Aorta (tissue), 5 donors: ENCODE measurements around the gene INPP4A. TPM values are rescaled to one million over a fixed set of nuclear protein-coding genes. Genes with fewer than 3 reads are reported as not detected.

Source experiments
- ATAC-seq: fragments of 200-7000 bp; cut with Tn5 transposase; one replicate; pipeline ENCODE4 v1.9.1; 2022; ENCODE audit warnings: moderate library complexity; ENCODE audit not compliant: low FRiP score
- DNase-seq, 2 donors: peaks; one replicate each; pipeline ENCODE4 v3.0.0-alpha.2; 2020
- H3K27ac ChIP-seq, 2 donors: one replicate each; pipeline ENCODE4 v1.5.1; 2013; ENCODE audit warnings: low read length in 2 of 2, mild to moderate bottlenecking in 2 of 2, moderate library complexity in 2 of 2, control low read depth in 1 of 2, inconsistent platforms in 1 of 2, low read depth in 1 of 2
- H3K27me3 ChIP-seq, 2 donors: one replicate each; pipeline ENCODE4 v1.6.1; 2013; ENCODE audit warnings: control low read depth in 1 of 2, low read length in 1 of 2, mild to moderate bottlenecking in 1 of 2, moderate library complexity in 1 of 2; ENCODE audit not compliant: insufficient read depth in 2 of 2, control insufficient read depth in 1 of 2
- H3K36me3 ChIP-seq, 2 donors: one replicate each; pipeline ENCODE4 v1.6.1; 2013; ENCODE audit warnings: control low read depth in 1 of 2, low read length in 1 of 2, mild to moderate bottlenecking in 1 of 2; ENCODE audit not compliant: insufficient read depth in 2 of 2, control insufficient read depth in 1 of 2
- H3K4me1 ChIP-seq, 2 donors: one replicate each; pipeline ENCODE4 v1.6.1; 2013; ENCODE audit warnings: low read length in 2 of 2, control low read depth in 1 of 2, mild to moderate bottlenecking in 1 of 2, moderate library complexity in 1 of 2; ENCODE audit not compliant: insufficient read depth in 2 of 2, control insufficient read depth in 1 of 2
- H3K4me3 ChIP-seq, 2 donors: one replicate each; pipeline ENCODE4 v1.5.1; 2013; ENCODE audit warnings: low read length in 2 of 2, control low read depth in 1 of 2, mild to moderate bottlenecking in 1 of 2
- H3K9me3 ChIP-seq: one replicate; pipeline ENCODE4 v1.6.1; 2013; ENCODE audit warnings: mild to moderate bottlenecking, low read length; ENCODE audit not compliant: control insufficient read depth
- WGBS, 2 donors: extraction: QIAGEN DNeasy Blood & Tissue Kit; methylation state at CpG; one replicate each; pipeline ENCODE4 v1.1.7; 2013; 5-methylcytosine and 5-hydroxymethylcytosine counted together
- intact Hi-C, 2 donors: fragments of 100-400 bp; cut with DNase I; formaldehyde crosslinking; loops; one replicate each; pipeline versions ENCODE4 v1.14.2 to v1.15.0; 2022
- polyA plus RNA-seq, 2 donors: library from polyadenylated mRNA; stranded (reverse); fragments of 200-250 nt; gene quantifications; one replicate each; pipeline ENCODE4 v1.2.3, GENCODE V29; 2013
- total RNA-seq, 2 donors: library from RNA; stranded (reverse); fragmentation: NEBNext Ultra II Directional; extraction: Animal tissue kit (Norgen Biotek cat#: 25700); gene quantifications; one replicate each; pipeline ENCODE4 v1.2.1, GENCODE V29; 2021
- donor health status: healthy with polysubstance abuse.
- donor health status: Bipolar disorder and iron deficiency.
- donor health status: DM: no; HTN: no; CAD: no.
- donor health status: DM: no; HTN: no; CAD: no.
- donor health status: DM: yes; HTN: yes; CAD: no.

INPP4A gene
- total and polyA plus RNA-seq, 4 donors, result 2.9 to 43.4 (median 21.4) TPM

GRCh38 chr2:98565941-98566340 is 121.3 kb downstream of the INPP4A start:
- intact Hi-C loops, result no loop called here
- peaks cover 0 to 4% of the 10 kb centered on the region in 2 donors for H3K36me3 ChIP-seq
- H3K4me1 ChIP-seq, result no peaks in the 10 kb centered on the region
- no peaks in the 10 kb centered on the region for H3K9me3 ChIP-seq
- H3K4me3 ChIP-seq, result no peak overlapping the region
- no peak overlapping the region for H3K27ac ChIP-seq
- DNase-seq (no peak), ATAC-seq (no peak)
- WGBS, 2 donors, result 95% methylated on average over 19 of the region's 19 CpGs
- no peaks in the 10 kb centered on the region for H3K27me3 ChIP-seq

- Histone ChIP-seq H3K27me3 (no peaks in the 10 kb centered on the region), H3K4me3 (no peak overlapping the region), H3K27ac (no peak overlapping the region), H3K36me3 (peaks cover 0 to 5% of the 10 kb centered on the region in 2 donors), H3K4me1 (no peaks in the 10 kb centered on the region), H3K9me3 (no peaks in the 10 kb centered on the region)
- DNase-seq (no peak), ATAC-seq (no peak)
- WGBS, 2 donors, result 93 to 94% methylated on average over 11 of the region's 11 CpGs
- intact Hi-C loops, result no loop called here
Measured at GRCh38 chr2:98568161-98568956, 123.7 kb downstream of the INPP4A start.

DNA sequence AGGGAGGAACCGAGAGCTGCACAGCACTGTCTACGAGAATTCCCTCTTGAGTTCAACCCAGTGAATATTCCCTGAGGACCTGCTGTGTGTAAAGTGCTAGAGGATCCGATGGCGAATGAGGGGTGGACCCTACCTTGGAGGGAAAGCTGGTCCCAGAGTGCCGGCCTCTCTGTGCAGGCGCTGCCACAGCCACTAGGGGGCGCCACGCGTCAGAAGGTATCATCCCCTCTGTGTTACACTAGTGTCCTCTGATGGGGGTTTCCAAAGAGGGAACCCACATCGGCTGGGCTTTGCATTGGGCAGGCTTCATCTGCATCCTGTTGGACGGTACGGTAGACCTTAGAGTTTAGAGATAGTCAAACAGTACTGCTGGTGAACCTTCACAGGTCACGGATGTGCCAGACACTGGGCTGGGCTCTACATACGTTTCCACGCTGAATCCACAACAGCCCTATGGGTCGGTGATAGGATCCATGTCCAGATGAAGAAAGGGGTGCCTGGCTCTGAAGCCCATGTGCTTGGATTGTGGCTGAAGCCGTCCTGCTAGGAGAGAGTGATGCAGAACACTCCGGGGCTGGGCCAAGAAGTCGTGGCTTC is 124.6 kb downstream of the INPP4A start:
- 65 to 69% methylated on average over 19 of the region's 19 CpGs for WGBS, 2 donors
- no peak overlapping the region for H3K4me3 ChIP-seq

DNA sequence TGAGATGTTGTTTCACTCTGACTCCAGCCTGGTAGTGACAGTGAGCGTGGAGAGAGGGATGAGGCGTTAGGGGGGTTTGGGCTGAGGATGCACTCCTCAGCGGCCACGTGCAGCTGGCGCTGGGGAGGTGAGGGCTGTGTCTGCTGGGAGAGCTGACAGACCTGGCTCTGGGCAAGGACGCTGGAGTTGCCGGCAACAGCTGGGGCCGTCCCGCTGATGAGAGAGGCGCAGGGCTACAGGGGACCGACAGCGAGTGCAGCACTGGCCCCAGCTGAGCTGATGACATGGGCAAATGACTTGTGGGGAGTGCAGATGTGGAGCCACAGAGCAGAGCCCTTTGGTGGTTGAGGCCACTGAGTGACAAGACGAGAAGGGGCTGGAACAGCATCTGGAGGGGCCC is 125.3 kb downstream of the INPP4A start:
- ATAC-seq, result no peak
- DNase-seq, result no peak
- H3K36me3 ChIP-seq, result peaks cover 0 to 6% of the 10 kb centered on the region in 2 donors
- intact Hi-C loops, result no loop called here
- no peak overlapping the region for H3K27ac ChIP-seq
- H3K4me3 ChIP-seq, result no peak overlapping the region
- WGBS, 2 donors, result 93 to 94% methylated on average over 13 of the region's 13 CpGs
- no peaks in the 10 kb centered on the region for H3K27me3 ChIP-seq
- no peaks in the 10 kb centered on the region for H3K4me1 ChIP-seq
- no peaks in the 10 kb centered on the region for H3K9me3 ChIP-seq

More for the DNA sequence above, 124.6 kb downstream of the INPP4A start:
- H3K36me3 ChIP-seq, result peaks cover 0 to 6% of the 10 kb centered on the region in 2 donors
- no peaks in the 10 kb centered on the region for H3K27me3 ChIP-seq
- H3K4me1 ChIP-seq, result no peaks in the 10 kb centered on the region
- ATAC-seq (no peak), DNase-seq (peak in 1 of 2 donors; percentile 87)
- no peak overlapping the region for H3K27ac ChIP-seq
- H3K9me3 ChIP-seq, result no peaks in the 10 kb centered on the region
- intact Hi-C loops, result no loop called here

- 91% methylated on average over 5 of the region's 5 CpGs for WGBS, 2 donors
- no peak for ATAC-seq
- intact Hi-C loops, result no loop called here
- Histone ChIP-seq H3K4me1 (no peaks in the 10 kb centered on the region), H3K27ac (no peak overlapping the region), H3K36me3 (peaks cover 0 to 6% of the 10 kb centered on the region in 2 donors), H3K27me3 (no peaks in the 10 kb centered on the region), H3K9me3 (no peaks in the 10 kb centered on the region), H3K4me3 (no peak overlapping the region)
- no peak for DNase-seq
Measured at GRCh38 chr2:98570356-98570755, 125.7 kb downstream of the INPP4A start.

GRCh38 chr2:98571121-98571701 is 126.6 kb downstream of the INPP4A start:
- Histone ChIP-seq H3K9me3 (no peaks in the 10 kb centered on the region), H3K36me3 (peaks cover 0 to 6% of the 10 kb centered on the region in 2 donors)
- no peak for DNase-seq

DNA sequence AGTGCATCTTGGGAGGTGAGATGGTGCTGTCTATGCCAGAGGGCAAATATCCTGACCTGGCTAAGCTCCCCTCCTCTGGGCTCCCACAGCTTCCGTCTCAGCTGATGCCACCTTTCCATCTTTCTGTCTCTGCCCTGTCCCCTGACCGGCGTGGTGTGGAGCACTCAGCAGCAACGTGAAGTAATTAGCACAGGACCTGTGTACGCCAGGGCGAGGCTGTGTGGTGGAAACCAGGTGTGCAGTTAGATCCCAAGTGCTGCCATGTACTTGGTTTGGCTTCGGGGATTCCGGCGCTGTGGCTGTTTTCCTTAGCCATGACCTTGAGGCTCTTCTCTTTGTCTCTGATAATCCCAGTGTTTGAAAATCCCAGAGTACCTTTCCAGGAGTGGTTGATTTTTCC is 127.1 kb downstream of the INPP4A start:
- DNase-seq (no peak), ATAC-seq (no peak)
- no peaks in the 10 kb centered on the region for H3K4me1 ChIP-seq
- no peak overlapping the region for H3K4me3 ChIP-seq
- H3K36me3 ChIP-seq, result peaks cover 0 to 4% of the 10 kb centered on the region in 2 donors
- H3K27ac ChIP-seq, result no peak overlapping the region
- intact Hi-C loops, result no loop called here
- WGBS, 2 donors, result 92 to 94% methylated on average over 9 of the region's 9 CpGs
- H3K27me3 ChIP-seq, result no peaks in the 10 kb centered on the region
- H3K9me3 ChIP-seq, result no peaks in the 10 kb centered on the region

More at GRCh38 chr2:98571121-98571701, 126.6 kb downstream of the INPP4A start:
- intact Hi-C loops, result no loop called here
- no peak for ATAC-seq
- no peaks in the 10 kb centered on the region for H3K4me1 ChIP-seq
- H3K4me3 ChIP-seq, result no peak overlapping the region
- WGBS, 2 donors, result 93 to 94% methylated on average over 13 of the region's 13 CpGs
- no peaks in the 10 kb centered on the region for H3K27me3 ChIP-seq
- H3K27ac ChIP-seq, result no peak overlapping the region

DNA sequence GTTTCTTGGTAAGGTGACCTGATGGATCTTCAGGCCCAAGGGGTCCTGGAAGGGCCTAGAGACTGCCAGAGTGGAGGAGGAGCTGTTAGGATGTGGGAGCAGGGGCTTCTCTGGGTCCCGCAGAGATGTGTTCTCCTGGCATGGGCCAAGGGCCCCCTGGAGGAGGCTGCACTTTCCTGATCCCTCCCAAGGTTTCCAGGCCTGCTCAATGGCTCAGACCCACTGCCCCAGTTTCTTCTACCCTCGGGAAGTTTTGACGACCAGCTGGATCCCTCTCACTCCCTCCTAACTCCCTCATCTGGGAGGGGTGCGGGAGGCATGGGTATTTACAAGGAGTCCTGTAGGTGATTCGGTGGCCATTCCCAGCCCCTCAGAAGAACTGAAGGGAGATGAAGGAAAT is 127.6 kb downstream of the INPP4A start:
- no peak for DNase-seq
- Histone ChIP-seq H3K4me3 (no peak overlapping the region), H3K9me3 (no peaks in the 10 kb centered on the region), H3K27ac (no peak overlapping the region), H3K27me3 (no peaks in the 10 kb centered on the region), H3K4me1 (no peaks in the 10 kb centered on the region), H3K36me3 (peaks cover 0 to 8% of the 10 kb centered on the region in 2 donors)
- no peak for ATAC-seq
- WGBS, 2 donors, result 74 to 82% methylated on average over 5 of the region's 5 CpGs
- intact Hi-C loops, result no loop called here
